GM18511 (cell line): ENCODE measurements around the gene HMGN2.

Source experiments
- ATAC-seq: cut with Tn5 transposase; IDR thresholded peaks from one replicate; pipeline ENCODE4 v1.9.1; 2021; ENCODE audit warnings: mild to moderate bottlenecking, moderate library complexity; ENCODE audit not compliant: unreplicated experiment

HMGN2 gene

GRCh38 chr1:26472320-26472900 lies at the start of gene HMGN2:
Gene HMGN2, plus strand, starts transcription at chr1:26472440. Its CDS starts 173 bp downstream, at chr1:26472613.
- ATAC-seq = peak; percentile 61

- ATAC-seq = no peak
These were observed 42.5 kb upstream of the HMGN2 start for GRCh38 chr1:26429721-26430120.

- peak; percentile 95 for ATAC-seq
These were observed 40.1 kb upstream of the HMGN2 start, which contains the start of gene DHDDS for GRCh38 chr1:26431979-26432695. Gene DHDDS, plus strand, starts transcription at chr1:26432321. Its CDS starts 625 bp downstream, at chr1:26432946.

GRCh38 chr1:26432793-26433192 lies 39.4 kb upstream of the HMGN2 start:
- no peak for ATAC-seq

GRCh38 chr1:26434161-26434752 lies 38.0 kb upstream of the HMGN2 start:
- ATAC-seq = no peak

GRCh38 chr1:26438041-26438440 lies 34.2 kb upstream of the HMGN2 start:
- ATAC-seq = no peak

GRCh38 chr1:26440259-26440658 lies 32.0 kb upstream of the HMGN2 start:
- ATAC-seq = no peak

- ATAC-seq = no peak
These were observed 22.4 kb upstream of the HMGN2 start for GRCh38 chr1:26449868-26450267.

GRCh38 chr1:26450908-26451307 lies 21.3 kb upstream of the HMGN2 start:
- no peak for ATAC-seq

- no peak for ATAC-seq
These were observed 19.6 kb upstream of the HMGN2 start for GRCh38 chr1:26452459-26453183.

GRCh38 chr1:26459148-26459547 lies 13.1 kb upstream of the HMGN2 start:
- no peak for ATAC-seq

- ATAC-seq = no peak
These were observed 12.6 kb upstream of the HMGN2 start for GRCh38 chr1:26459573-26460031.

- no peak for ATAC-seq
These were observed 3.3 kb upstream of the HMGN2 start for GRCh38 chr1:26468911-26469310.

GRCh38 chr1:26469558-26469957 lies 2.7 kb upstream of the HMGN2 start:
- ATAC-seq = no peak

GRCh38 chr1:26470878-26471497 lies 1.3 kb upstream of the HMGN2 start:
- no peak for ATAC-seq

- peak; percentile 15 for ATAC-seq
These were observed 531 bp upstream of the HMGN2 start for GRCh38 chr1:26471498-26472319.

- peak; percentile 80 for ATAC-seq
These were observed 933 bp downstream of the HMGN2 start for GRCh38 chr1:26472901-26473845.

GRCh38 chr1:26474818-26475217 lies 2.6 kb downstream of the HMGN2 start:
- no peak for ATAC-seq

GRCh38 chr1:26475989-26476388 lies 3.7 kb downstream of the HMGN2 start:
- ATAC-seq = no peak
